Putamen (tissue), 1 donor: ENCODE measurements around the gene ACO1.
"Not testable (repeated sequence)": the region's sequence is repeated elsewhere in the genome, so short reads cannot be mapped to it uniquely, and the experiment has no call there.

ENCODE experiments used
- DNase-seq: peaks from one replicate; pipeline ENCODE4 v3.0.0-alpha.2; 2016; ENCODE audit warnings: low spot score

The ACO1 gene

DNA sequence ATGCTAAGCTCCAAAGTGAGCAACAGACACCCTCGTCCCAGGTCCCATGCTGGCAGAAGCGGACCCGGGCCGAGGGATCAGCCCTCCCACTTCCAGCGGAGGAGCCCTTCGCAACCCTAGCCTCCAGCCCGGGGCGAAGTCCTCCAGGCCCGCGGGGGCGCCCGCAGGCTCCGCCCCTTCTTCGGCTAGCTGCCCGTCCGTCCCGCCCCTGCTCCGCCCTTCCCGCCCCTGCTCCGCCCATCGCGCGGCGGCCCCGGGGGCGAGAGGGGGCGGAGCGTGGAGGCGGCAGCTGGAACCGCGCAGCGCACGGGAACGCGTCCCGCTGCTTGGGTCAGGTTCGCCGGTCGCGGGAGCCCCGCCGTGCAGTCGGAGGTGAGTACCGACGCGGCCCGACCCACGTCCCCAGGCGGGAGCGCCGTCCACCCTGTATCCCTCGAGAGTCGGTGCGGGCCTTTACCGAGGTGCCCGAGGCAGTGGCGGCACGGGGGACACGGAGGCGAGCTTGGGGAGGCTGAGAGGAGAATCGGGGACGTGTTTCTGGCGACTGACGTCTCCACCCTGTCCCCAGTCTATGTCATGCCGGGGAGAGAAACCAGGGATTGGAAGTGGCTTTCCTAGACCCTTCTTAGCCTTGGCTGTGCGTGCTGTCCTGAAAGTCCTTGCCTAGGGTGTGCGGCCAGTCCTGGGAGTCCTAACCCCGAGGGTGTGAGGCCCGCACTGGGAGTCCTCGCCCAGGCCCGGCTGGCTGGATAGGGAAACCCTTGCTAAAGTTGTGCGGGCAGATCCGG, at the start of gene ACO1:
ACO1 (plus strand) TSS at position 280 of the 788 bp plus-strand sequence. CDS start 20,864 bp downstream, outside the sequence.
- DNase-seq = peak; percentile 87

DNA sequence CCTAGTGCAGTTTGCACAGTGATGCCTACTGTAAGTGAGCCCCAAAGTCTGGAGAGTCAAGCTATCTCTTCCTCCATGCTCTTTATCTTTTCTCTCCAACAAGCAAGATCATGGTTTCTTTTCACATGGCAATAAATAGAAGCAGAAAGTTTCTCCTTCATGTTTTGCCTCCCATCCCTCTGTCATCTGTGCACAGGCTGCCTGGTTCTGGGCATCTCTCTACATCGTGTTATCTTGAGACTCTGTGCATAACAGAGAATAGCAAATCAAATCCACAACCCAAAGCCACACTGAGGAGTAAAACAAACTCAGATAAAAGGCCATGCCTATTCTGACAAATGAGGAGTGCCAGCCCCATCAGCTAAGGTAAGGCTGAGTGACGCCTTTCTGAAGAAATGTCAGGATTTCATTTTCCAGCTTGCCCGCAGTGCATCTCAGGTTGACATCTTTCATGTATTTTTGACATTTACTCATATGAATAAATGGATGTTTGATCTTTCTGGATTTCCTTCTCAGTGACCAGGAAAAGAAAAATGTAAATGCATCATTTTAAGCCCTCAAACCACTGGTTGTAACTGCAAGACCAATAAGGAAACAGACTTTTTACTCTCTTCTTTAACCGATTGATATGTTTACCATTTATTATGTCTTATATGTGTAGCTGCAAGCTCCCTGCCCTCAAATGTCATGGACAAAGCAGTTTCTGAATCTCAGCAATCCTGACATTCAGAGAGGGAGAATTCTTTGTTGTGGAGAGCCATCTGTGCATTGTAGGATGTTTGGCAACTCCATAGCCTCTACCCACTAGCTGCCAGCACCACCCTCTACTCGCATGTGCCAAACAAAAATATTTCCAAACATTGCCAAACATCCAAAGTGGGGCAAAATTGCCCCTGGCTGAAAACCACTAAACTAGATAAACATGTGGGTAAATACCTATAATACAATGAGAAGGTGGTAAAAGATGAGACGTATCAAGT, 49.2 kb upstream of the ACO1 start:
- DNase-seq = no peak

DNA sequence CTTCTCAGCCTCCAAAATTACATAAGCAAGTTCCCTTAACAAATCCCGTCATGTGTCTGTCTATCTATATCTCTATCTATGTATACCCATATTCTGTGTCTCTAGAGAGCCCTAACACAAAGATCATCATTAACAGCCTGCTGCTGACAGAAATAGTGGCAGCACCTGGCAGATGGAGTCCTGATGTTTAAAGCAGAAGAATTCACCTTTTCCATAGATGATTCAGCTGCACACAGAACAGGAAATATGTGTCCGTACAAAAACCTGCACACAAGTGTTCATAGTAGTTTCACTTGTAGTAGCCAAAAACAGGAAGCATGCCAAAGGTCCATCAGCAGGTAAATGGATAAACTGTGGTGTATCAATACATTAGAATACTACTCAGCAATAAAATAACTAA, 45.0 kb upstream of the ACO1 start:
- DNase-seq = no peak

GRCh38 chr9:32340361-32340760, 44.1 kb upstream of the ACO1 start:
- DNase-seq = no peak

- no peak for DNase-seq
These were observed 39.8 kb upstream of the ACO1 start for GRCh38 chr9:32344551-32345182.

- no peak for DNase-seq
These were observed 39.2 kb upstream of the ACO1 start for GRCh38 chr9:32345243-32345642.

GRCh38 chr9:32347571-32347970, 36.9 kb upstream of the ACO1 start:
- DNase-seq = no peak

- DNase-seq = no peak
These were observed 36.2 kb upstream of the ACO1 start for GRCh38 chr9:32348106-32348695.

DNA sequence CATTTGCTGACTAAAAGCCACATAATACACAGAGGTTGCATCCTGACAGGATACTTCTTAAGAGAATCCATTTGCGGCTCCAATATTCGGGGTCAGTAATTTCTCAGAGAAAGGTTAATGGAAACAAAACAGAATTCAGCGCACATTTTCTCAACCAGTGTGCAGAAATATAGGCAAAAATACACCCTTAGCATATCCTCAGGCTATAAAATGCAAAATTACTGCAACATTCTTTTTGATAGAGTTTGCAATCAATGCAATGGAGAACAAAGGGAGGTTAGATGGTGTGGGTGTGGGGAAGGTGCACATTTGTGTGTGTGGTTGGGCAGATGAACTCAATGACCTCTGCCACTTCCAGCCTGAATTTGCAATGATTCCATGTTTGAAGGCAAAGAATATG, 35.4 kb upstream of the ACO1 start:
- no peak for DNase-seq

- no peak for DNase-seq
These were observed 33.8 kb upstream of the ACO1 start for GRCh38 chr9:32350682-32351081.

- no peak for DNase-seq
These were observed 32.6 kb upstream of the ACO1 start for GRCh38 chr9:32351845-32352244.

DNA sequence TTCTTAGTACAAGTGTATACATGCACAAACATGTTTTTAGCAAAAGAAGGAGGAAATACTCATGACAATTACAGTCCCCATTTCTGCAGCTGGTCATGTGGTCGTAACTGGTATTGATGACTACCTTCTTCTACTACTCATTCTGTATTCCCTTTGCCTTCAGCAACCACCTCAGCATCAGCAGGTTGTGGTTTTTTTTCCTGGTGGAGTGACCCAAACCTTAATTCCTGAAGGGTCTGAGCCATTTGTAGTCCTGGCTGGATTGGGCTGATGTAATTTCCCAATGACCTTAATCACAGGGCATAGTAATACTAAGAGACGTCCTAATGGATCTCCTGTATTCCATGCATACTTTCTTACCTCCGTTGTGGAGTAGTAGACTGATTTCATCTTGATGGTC, 31.0 kb upstream of the ACO1 start:
- not testable (repeated sequence) for DNase-seq

DNA sequence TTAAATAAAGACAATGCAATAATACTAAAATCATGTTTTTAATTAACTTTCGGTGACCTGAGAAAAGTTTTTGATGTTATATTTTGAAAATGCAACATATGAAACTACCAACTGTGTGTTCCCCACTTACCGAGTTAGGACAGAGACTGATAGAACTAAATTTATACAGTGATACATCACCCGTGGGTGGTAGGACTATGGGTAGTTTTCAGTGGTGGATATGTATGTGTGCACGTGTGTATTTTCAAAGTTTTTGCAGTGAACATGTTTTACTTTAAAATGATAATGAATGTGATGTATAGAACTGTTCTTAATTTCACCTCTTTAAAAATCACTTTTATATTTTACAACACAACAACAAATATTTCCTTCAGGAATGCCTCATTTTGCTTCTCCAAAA, 25.0 kb upstream of the ACO1 start:
- DNase-seq = no peak

DNA sequence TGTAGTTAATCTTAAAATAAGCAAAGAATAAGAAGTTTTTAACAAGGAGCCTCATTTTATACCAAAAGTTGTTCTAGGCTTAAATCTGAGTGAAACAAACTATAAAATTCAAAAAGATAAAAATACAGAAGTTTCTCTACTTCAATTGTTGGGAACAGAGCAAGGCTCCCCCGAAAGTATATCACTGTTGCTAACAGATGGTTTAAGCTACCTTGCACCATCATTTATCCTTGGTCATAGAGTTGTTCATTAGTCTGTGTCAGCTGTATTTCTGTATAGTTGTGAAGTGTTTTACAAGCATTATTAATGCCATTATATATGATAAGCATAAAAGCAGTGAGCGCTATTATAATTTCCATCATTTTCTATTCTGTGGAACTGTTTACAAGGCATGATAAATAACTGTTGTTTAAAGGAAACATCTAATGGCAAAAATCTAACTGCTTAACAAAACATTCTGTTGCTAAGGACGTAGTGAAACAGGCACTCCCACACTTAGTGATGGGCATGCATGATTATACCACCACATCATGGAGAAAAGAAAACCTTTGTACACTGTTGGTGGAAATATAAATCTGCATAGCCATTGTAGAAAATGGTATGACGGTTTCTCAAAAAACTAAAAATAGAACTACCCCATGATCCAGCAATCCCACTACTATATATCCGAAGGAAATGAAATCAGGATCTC, 23.3 kb upstream of the ACO1 start:
- no peak for DNase-seq

- no peak for DNase-seq
These were observed 13.2 kb upstream of the ACO1 start for GRCh38 chr9:32371279-32371678.

GRCh38 chr9:32371679-32372078, 12.8 kb upstream of the ACO1 start:
- no peak for DNase-seq

DNA sequence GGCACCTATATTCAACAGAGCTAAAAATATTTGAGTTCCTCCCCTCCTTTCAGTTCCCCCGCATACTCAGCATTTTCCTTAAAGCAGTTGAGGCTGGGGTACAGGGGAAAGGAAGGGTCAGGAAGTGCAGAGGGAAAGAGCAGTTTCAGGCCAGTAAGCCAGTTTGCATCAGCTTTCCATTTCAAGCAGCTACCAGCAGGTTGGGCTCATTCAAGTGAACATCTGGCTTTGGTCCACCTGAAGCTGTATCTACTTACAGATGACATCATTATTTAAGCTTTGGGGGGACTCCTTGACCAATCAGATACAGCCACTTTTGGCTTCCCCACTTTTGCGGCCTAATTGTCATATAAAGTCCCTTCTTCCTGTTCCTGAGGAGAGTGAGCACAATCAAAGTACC, 8.2 kb upstream of the ACO1 start:
- no peak for DNase-seq

- peak; percentile 63 for DNase-seq
These were observed 5.9 kb upstream of the ACO1 start for GRCh38 chr9:32378496-32378895.

DNA sequence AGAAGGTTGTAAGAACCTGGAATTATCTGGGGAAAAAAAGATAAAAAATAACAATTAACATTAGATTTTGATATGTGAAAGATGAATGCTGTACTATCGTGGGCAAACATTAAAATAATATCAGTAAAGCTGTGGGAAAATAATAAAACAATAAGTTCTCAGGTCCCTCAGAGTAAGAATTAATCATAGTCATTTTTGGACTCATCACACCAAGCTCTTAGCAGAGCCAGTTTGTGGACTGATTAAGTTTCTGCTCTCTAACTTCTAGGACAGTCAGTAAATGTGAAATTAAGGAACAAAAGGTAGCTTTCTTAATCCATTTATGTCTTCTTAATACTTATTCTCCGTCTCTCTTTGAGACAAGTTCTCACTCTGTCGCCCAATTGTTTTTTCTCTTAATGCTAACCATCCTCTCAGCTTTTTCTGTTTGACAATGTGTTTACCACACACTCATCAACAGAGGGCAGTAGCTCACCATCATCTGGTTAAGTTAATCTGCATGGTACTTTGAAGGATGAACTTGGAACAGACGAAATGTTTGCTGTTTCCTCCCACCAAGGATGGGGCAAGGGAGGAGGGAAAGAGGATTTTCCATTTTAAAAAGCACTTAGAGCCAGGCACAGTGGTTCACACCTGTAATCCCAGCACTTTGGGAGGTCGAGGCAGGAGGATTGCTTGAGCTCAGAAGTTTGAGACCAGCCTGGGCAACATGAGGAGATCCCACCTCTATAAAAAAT, 5.3 kb upstream of the ACO1 start:
- DNase-seq = peak; percentile 74

- DNase-seq = no peak
These were observed 3.5 kb upstream of the ACO1 start for GRCh38 chr9:32380944-32381343.
